HepG2 (cell line): ENCODE results near the gene GDF7. TPM values are rescaled to one million over a fixed set of nuclear protein-coding genes. Genes with fewer than 3 reads are reported as not detected.

Experiments used
- CERS6 ChIP-seq: sonication (generic); formaldehyde crosslinking; IDR thresholded peaks from 2 replicates; pipeline ENCODE4 v1.5.0; 2020; ENCODE audit warnings: missing genetic modification reagents
- CREB1 ChIP-seq, 2 experiments: fragments of 450-650 bp in 1 of 2; IDR thresholded peaks; 2 replicates each; pipeline ENCODE4 v1.6.1; 2016 to 2017; ENCODE audit warnings: control low read depth in 1 of 2, mild to moderate bottlenecking in 1 of 2, missing compliant biosample characterization in 1 of 2, missing genetic modification characterization in 1 of 2
- FOXP4 ChIP-seq: sonication (generic); formaldehyde crosslinking; IDR thresholded peaks from 2 replicates; pipeline ENCODE4 v1.4.0; 2020; ENCODE audit warnings: missing genetic modification reagents
- KDM5B ChIP-seq: sonication (generic); formaldehyde crosslinking; IDR thresholded peaks from 2 replicates; pipeline ENCODE4 v1.4.0; 2020; ENCODE audit warnings: missing genetic modification reagents, mild to moderate bottlenecking, borderline replicate concordance
- MAF1 ChIP-seq: sonication (generic); formaldehyde crosslinking; IDR thresholded peaks from 2 replicates; pipeline ENCODE4 v1.5.0; 2020; ENCODE audit warnings: missing genetic modification reagents, borderline replicate concordance
- MXD1 ChIP-seq: sonication (generic); formaldehyde crosslinking; IDR thresholded peaks from 2 replicates; pipeline ENCODE4 v1.4.0; 2020; ENCODE audit warnings: mild to moderate bottlenecking, missing genetic modification reagents
- NFIC ChIP-seq: IDR thresholded peaks from 2 replicates; pipeline ENCODE4 v1.6.1; 2012; ENCODE audit warnings: mild to moderate bottlenecking, low read length, inconsistent platforms
- NFYB ChIP-seq: sonication (generic); formaldehyde crosslinking; IDR thresholded peaks from 2 replicates; pipeline ENCODE4 v1.4.0; 2020; ENCODE audit warnings: missing genetic modification reagents
- NR2F2 ChIP-seq: IDR thresholded peaks from 2 replicates; pipeline ENCODE4 v1.6.1; 2012; ENCODE audit warnings: low read depth, inconsistent platforms, borderline replicate concordance
- RELA ChIP-seq: sonication (generic); formaldehyde crosslinking; IDR thresholded peaks from 2 replicates; pipeline ENCODE4 v1.4.0; 2020; ENCODE audit warnings: missing genetic modification reagents
- SNAPC4 ChIP-seq: sonication (generic); formaldehyde crosslinking; IDR thresholded peaks from 2 replicates; pipeline ENCODE4 v1.4.0; 2020; ENCODE audit warnings: mild to moderate bottlenecking, missing genetic modification reagents
- ZBTB49 ChIP-seq: sonication (generic); formaldehyde crosslinking; IDR thresholded peaks from 2 replicates; pipeline ENCODE4 v1.4.0; 2020; ENCODE audit warnings: missing genetic modification reagents, borderline replicate concordance
- ZFAT ChIP-seq: sonication (generic); formaldehyde crosslinking; conservative IDR thresholded peaks from 2 replicates; pipeline ENCODE4 v1.8.1; 2023; ENCODE audit warnings: missing genetic modification reagents, inconsistent platforms
- ZFP90 ChIP-seq: sonication (generic); formaldehyde crosslinking; IDR thresholded peaks from 2 replicates; pipeline ENCODE4 v1.8.0; 2022; ENCODE audit warnings: missing genetic modification reagents, mild to moderate bottlenecking, inconsistent platforms, borderline replicate concordance
- ZNF331 ChIP-seq: sonication (generic); formaldehyde crosslinking; IDR thresholded peaks from 2 replicates; pipeline ENCODE4 v1.4.0; 2020; ENCODE audit warnings: missing genetic modification reagents
- ZNF615 ChIP-seq: sonication (generic); formaldehyde crosslinking; IDR thresholded peaks from 2 replicates; pipeline ENCODE4 v1.5.0; 2020; ENCODE audit warnings: mild to moderate bottlenecking, missing genetic modification reagents, borderline replicate concordance
- ZNF660 ChIP-seq: sonication (generic); formaldehyde crosslinking; IDR thresholded peaks from 2 replicates; pipeline ENCODE4 v1.5.1; 2020; ENCODE audit warnings: mild to moderate bottlenecking, low read depth, missing genetic modification reagents, borderline replicate concordance
- polyA plus RNA-seq, 8 experiments: library from polyadenylated mRNA; depleted of rRNA in 3 of 8; stranded (reverse) in 7 of 8; unstranded in 1 of 8; fragments of >200 nt; fragmentation: Illumina TruSeq in 4 of 8; extraction: Trizol in 4 of 8; gene quantifications; 2 replicates each; pipeline versions ENCODE4 v1.2.1 to v1.2.3, GENCODE V29; 2011 to 2016; ENCODE audit warnings: low read depth in 4 of 8, missing spikeins in 1 of 8, mixed read lengths in 1 of 8; ENCODE audit not compliant: insufficient read depth in 1 of 8
- total RNA-seq, 5 experiments: library from RNA; depleted of rRNA; stranded (reverse); fragments of >200 nt; fragmentation: Illumina TruSeq; extraction: Trizol; gene quantifications; 2 replicates each; pipeline ENCODE4 v1.2.3, GENCODE V29; 2016; ENCODE audit warnings: low read depth in 1 of 5

The GDF7 gene
- total and polyA plus RNA-seq, 2 of the 13 experiments (the other 11 are each of a cell fraction or from before 2014, with no cell fraction given) = 1.6 to 15.0 TPM

- TF ChIP-seq SNAPC4 (CRISPR knock-in tag) (peak; percentile 61; the same call in 1 of the 2 replicates), ZFAT (CRISPR knock-in tag) (no peak), FOXP4 (CRISPR knock-in tag) (peak; percentile 19), NFYB (CRISPR knock-in tag) (no peak), KDM5B (CRISPR knock-in tag) (peak; percentile 74; the same call in 1 of the 2 replicates), MXD1 (CRISPR knock-in tag) (peak; percentile 64; the same call in 1 of the 2 replicates), CREB1 (IDR thresholded peaks at IDR 0.05) (no peak), CREB1 (CRISPR knock-in tag; IDR thresholded peaks at IDR 0.05) (no peak), RELA (CRISPR knock-in tag) (no peak), NR2F2 (peak; percentile 75; the same call in 1 of the 2 replicates), ZNF660 (CRISPR knock-in tag) (no peak), ZNF615 (CRISPR knock-in tag) (no peak), ZFP90 (CRISPR knock-in tag) (peak; percentile 62), NFIC (no peak), ZNF331 (0 out of 2 replicates have a peak, but pooled peaks have one; percentile 58), CERS6 (no peak), ZBTB49 (CRISPR knock-in tag) (no peak), MAF1 (CRISPR knock-in tag) (no peak)
Observed at GRCh38 chr2:20667531-20668401, 822 bp downstream of the GDF7 start (continued).
